ENCODE results near the gene MINDY1. TPM values are rescaled to one million over a fixed set of nuclear protein-coding genes. Genes with fewer than 3 reads are reported as not detected.

MINDY1 gene
- total and polyA plus RNA-seq, 9 of the 15 experiments (the other 6 are each of a cell fraction or from before 2014, with no cell fraction given) = 0.49 to 11.0 (median 6.0) TPM

- TF ChIP-seq ZBTB40 (IDR thresholded peaks at IDR 0.05) (no peak), ZBTB40 (CRISPR knock-in tag; IDR thresholded peaks at IDR 0.05) (no peak), GATAD2A (IDR thresholded peaks at IDR 0.05) (no peak), C11orf30 (IDR thresholded peaks at IDR 0.05; ENCODE audit: low read depth) (peak; percentile 79), JUN (IDR thresholded peaks at IDR 0.05; ENCODE audit: borderline replicate concordance, low read depth, low read length) (no peak), JUN (CRISPR knock-in tag; IDR thresholded peaks at IDR 0.05; ENCODE audit: borderline replicate concordance) (no peak), MECOM (CRISPR knock-in tag; IDR thresholded peaks at IDR 0.05) (no peak), ZNF217 (CRISPR knock-in tag; IDR thresholded peaks at IDR 0.05) (no peak), HCFC1 (IDR thresholded peaks at IDR 0.05; ENCODE audit: low read depth, low read length) (no peak), ZZZ3 (IDR thresholded peaks at IDR 0.05) (no peak), HMG20B (CRISPR knock-in tag; IDR thresholded peaks at IDR 0.05) (no peak), ARID1B (IDR thresholded peaks at IDR 0.05) (peak; percentile 58; the same call in 1 of the 2 replicates), CREM (IDR thresholded peaks at IDR 0.05; ENCODE audit: low read depth) (no peak), KAT2B (IDR thresholded peaks at IDR 0.05; ENCODE audit: low read depth, low read length) (no peak), NFE2 (IDR thresholded peaks at IDR 0.05; ENCODE audit: low read depth) (peak; percentile 69), CBFA2T3 (IDR thresholded peaks at IDR 0.05) (peak; percentile 34; the same call in 1 of the 2 replicates), WHSC1 (IDR thresholded peaks at IDR 0.05; ENCODE audit: low read length) (no peak), TCF7L2 (IDR thresholded peaks at IDR 0.05; ENCODE audit: low read depth, low read length) (no peak), PPARD (CRISPR knock-in tag; IDR thresholded peaks at IDR 0.05) (no peak)
Observed at GRCh38 chr1:150994248-150994647, 12.5 kb downstream of the MINDY1 start (continued).

All from K562 (cell line).